NCI-H1092 treated with DMSO at 0.1 percent for 48 hours (cell line): Measurements from ENCODE around the gene NTM.

ENCODE experiments used
- DNase-seq: peaks from one replicate; lab custom pipeline; 2025; lab: John Stamatoyannopoulos, UW

NTM gene

DNA sequence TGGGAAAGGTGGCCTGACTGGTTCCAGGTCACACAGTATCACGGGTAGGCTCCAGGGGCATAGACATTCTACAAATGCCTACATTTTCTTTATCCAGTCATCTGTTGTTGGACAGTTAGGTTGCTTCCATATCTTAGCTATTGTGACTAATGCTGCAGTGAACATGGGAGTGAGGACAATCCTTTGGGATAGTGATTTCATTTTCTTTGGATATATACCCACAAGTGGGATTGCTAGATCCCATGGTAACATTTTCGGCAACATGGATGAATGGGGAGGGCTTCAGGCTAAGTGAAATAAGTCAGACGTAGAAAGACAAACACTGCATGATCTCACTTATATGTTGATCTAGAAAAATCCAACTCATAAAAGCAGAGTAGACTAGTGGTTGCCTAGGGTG lies 744.3 kb downstream of the NTM start:
- no peak for DNase-seq

DNA sequence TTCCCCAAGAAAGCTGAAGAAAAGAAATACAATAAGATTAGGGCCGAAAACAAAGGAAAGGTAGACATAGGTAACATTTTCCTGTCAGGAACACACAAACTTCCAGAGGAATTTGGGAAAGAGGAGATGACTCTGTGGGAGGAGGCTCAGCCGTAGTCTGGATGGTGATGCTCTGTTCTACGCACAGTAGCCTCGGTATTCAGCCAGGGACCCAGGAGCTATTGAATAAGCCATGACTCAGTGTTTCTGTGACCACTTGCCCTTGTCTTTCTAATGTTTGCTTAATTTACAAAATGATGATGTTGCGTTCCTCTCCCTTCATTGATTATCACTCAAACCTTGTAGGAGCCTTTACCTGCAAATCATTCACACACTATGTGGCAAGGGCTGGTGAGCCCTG lies 745.0 kb downstream of the NTM start:
- DNase-seq = no peak

DNA sequence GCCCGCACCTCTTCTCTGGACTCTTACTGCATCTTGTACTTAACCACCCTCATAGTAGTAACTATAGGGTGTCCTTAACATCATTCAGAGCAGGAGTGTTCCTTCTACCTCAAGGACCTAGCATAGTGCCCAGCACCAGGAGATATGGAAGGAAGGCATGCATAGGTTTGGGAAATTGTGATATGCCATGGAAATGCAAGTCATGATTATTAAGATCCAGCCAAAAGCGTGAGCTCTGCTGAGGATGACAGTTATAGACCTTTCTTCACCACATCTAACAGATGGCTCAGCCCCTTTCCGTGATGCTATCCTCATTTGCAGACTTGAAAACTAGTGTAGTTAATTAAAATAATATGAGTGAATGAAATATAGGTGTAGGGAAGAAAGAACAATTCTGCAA lies 746.1 kb downstream of the NTM start:
- no peak for DNase-seq

DNA sequence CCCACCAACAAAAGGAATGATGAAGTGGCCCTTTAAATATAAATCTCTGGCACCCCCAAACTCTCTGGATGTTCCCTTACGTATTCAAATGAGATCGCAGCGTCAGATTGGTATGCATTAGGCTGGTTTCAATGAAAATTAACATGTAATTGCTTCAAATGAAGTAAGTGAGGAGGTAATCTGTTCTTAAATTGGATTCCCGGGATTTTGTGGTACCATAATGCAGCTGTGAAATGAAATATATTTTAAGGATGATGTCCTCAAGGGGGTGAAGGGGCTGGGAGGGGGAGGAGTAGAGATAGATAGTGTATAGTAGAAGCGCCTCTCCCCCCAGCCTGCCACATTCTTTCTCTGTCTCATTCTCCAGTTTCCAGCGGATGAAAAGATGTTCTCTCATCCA lies 748.2 kb downstream of the NTM start:
- DNase-seq = no peak

DNA sequence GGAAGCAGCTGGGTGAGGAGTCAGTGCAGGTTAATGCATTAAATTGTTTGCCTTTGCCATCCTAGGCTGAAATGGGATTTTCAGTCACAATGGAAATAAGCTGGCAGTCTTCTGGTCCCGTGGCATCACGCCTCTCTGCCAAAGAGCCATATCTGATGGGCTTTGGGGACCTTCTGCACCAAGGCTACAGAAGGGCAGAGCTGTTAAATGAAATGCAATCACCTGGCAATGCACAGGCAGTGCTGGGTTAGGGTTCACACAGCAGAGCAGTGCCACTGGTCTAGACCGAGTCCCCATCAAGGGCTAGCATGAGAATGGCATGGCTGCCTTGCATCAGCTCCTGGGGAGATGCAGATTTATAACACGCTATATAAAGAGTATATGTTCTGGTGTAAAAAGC lies 749.2 kb downstream of the NTM start:
- peak; percentile 64 for DNase-seq

DNA sequence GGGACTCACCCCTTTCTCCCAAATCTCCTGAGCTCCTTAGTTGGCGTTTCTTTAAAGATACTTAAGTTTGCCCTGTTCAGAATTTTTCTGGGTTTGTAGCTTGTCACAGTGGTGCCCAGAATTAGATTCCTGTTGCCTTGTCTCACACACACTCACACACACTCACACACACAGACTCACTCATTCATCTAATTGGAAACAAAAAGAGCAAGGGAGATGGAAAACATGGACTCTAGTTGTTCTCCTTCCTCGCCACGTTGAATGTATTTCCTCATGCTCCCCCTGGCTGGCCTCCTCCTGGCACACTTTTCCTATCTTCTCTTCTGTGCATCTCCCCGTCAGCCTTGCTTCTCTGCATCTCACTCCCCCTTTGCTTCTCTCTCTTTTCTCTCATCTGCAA lies 752.3 kb downstream of the NTM start:
- DNase-seq = no peak

DNA sequence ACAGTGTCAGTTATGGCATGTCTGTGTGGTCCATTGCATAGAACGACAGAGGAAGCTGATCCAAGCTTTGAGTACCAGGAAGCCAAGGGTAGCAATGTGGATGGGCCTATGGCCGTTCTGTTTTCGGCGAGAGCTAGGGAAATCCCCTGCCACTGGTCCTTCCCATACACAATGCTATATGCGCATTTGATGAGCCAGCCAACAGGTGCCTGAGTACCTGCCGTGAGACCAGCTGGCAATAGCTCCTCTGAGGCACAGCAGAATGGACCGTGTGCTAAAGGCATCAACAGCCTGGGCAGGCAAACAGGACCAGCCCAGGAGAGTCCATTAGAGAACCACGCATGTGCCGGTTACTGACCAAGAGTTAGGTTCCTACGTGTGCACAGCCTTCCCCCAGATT lies 753.0 kb downstream of the NTM start:
- DNase-seq = no peak

DNA sequence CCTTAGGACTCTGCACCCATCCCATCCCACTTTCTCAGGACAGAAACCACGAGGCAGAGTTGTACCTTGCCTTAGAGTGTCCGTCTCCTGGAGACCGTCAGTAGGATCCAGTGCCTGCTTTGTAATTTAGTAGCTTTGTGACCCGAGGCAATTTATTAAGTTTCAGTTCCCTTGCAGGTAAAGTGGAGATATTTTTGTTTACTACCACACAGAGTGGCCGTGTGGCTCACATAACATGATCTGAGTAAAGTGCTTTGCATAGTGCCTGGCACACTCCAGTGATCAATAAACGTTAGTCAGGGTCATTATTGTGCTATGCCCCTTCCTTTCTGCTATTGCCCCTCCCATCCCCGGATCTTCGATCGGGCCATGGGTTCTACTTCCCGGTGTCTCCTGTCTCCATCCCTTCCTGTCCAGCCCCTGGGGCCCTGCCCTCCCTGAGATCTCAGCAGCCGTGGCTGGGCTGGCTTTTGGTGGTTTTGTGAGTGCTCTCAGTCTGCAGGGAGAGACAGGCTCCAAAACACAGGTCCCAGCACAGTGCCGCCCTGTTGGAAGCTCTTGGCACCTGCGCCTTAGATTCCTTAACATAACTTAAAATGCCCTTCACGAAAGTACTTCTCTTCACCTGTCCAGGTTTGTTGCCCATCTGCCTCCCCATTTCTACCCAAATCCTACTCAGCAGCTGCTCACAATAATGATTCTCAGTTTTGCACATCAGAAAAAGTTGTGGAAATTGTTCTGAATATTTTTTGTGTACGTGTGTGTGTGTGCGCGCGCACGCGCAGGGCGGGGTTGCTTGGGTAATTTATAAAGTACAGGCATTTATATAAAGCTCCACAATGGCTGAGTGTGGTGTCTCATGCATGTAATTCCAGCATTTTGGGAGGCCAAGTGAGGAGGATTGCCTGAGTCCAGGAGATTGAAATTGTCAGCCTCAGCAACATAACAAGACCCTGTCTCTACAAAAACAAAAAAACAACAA lies 753.7 kb downstream of the NTM start:
- DNase-seq = no peak

DNA sequence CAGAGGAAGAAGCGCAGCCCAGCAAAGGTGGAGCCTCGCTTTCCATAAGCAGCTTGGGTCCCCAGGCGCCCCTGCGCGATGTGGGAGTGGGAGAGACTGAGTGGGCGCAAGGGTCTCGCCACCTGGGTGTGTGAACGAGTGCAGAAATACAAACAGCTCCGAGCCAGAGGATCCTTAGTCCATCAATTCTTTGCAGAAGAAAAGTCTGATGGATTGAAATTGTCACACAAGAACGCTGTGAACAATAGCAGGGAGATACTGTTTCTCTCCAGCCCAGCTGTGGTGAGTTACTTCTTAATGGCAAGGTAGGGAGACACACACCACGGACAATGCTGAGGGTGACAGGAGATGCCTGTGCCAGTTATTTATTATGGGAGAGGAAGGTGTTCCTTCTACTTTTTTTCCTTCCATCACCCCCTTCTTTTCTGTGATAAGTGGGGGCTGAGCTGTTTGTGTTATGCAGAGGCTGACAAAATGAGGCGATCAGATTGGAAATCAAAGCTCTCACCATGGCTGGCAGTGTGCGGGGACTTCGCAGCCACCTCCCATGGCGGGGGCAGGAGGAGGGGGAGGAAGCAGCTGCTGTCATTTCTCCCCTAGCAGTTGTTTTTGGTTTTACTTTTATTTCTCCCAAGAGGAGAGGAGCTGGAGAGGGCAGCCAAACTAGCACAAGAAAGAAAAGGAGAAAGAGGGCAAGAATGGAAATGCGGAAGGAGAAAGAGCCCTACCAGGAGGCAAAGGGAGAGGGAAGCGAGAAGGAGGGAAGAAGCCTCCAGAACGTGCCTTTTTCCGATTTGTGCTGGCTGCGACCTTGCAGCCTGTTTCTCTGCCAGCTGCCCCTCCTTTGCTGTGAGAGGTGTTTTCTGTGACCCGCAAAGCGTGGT lies 755.8 kb downstream of the NTM start:
- peak; percentile 88 for DNase-seq

DNA sequence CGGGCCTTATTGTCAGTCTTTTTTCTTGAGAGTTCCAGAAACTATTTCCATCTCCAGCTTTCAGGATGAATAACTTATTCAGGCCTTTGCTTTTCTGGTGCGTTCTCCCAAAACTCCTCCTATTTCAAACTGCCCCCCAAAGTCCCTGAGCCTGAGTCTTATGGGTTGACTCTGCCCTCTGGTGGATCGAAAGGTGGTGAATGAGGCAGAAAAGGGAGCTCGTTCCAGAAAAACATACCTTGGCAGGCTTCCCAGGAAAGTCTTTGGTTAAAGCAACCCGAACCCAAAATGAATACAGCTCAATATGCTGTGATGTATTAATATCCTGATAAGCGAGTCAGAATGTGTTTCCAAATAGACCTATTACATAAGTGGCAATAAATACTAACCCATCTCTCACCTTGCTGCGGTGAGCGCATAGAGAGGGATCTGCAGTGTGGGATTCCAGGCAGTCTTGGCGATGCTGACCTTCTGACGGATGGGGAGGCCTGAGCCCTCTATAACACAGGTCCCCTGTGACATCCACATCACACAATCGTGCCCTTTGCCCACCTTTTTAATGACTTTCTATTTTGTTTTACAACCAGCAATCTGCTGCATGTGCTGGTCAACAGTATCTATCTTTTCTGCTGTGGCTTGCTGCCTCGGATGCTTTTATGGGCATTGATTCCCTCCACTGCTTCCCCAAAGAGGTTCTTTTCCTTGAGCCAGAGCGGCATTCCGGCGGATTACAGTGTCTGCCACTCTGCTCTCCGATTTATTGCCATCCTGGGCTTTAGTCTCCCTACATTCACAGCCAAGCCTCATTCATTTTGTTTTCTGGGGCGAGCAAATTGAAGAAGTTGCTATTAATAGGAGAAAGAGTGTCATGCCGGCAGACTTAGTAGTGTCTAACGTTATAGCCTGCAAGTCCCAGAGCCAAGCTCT lies 756.8 kb downstream of the NTM start:
- peak; percentile 94 for DNase-seq

DNA sequence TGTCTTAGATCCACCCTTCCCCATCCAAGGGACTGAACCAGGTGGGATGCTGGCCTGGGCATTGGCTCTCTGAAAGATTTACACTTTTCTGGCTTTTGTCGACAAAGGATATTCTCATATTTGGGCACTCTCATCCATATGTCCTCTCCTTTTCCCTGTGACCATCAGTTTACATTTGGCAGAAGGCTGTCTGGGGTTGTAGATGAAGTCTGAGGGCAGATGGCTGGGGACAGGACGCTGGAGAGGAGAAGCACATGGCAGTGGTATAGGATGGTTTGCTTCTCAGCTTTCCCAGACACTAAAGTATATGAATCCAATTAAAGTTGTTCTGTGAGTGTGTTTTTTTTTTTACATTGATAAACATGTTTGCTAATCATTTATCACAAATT lies 757.5 kb downstream of the NTM start:
- no peak for DNase-seq

DNA sequence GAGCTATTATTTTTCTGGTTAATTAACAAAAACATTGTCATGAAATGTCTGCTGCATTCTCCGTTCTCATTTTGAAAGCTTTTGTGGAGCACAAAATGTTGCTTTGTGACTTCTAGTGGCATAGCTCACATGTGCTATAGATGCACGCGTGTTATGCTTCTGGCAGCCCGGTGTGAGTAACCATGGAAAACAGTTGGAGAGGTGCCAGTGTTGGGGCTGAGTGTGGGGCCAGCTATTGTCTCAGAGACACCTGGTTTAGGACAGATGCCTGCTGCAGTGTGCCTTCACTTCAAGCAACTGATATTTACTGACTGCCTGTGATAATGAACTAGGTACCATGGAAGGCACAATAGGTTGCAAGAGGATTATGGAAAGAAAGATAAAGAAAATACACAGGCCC lies 760.6 kb downstream of the NTM start:
- DNase-seq = peak; percentile 96

DNA sequence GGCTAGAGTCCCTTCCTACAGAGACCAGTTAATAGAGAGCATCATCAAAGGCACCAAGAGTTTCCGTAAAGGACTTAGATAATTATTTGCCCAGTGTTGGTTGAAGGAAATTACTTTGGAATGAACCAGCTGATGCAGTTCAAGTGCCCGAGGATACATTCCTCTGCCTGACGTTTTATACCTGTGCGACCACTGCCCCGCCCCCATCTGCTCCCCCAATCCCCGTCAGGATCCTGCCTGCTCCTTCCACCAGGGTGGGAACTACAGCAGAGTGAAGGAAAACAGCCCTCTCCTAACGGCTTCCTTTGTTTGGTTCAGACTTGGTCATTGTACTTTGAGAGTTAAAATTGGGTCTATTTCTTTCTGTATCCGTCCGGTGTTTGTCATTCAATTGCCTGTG lies 761.5 kb downstream of the NTM start:
- DNase-seq = no peak

DNA sequence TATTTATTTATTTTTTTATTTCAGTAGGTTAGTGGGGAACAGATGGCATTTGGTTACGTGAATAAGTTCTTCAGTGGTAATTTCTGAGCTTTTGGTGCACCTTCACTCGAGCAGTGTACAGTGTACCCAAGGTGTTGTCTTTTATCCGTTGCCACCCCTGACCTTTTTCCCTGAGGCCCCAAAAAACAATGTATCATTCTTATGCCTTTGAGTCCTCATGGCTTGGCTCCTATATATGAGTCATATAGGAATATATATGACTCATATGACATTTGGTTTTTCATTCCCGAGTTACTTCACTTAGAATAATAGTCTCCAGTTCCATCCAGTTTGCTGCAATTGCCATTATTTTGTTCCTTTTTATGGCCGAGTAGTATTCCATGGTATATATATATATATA lies 763.9 kb downstream of the NTM start:
- no peak for DNase-seq

DNA sequence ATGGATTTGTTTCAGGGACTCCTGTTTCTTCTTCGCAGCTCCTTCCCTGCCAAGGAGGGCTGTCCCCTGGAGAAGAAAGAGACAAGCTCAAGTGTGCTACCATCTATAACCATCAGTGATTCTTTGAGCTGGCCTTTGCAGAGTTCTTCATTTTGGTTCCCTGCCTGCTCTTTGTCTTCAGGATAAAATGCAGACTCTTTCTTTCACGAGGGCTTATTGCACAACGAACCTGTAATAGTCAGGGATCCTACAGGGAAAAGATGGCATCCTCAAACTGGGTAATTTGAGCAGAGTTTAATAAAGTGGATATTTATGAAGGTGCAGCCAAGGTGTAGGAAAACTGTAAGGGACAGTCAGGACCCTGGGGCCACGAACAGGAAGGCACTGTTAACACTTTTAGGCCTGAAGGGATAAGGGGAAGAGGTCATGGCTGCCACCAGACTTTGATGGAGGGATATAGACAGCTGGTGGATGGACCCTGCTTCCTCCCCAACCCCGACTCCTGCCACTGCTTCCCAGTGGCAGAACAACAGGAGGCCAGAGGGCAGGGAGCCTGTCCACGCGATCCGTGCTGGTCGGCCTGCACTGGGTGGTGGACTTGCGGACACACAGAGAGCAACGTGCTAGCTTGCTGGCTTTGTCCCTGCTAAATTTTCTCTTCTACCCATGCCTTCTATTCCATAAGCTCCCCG lies 767.0 kb downstream of the NTM start:
- DNase-seq = no peak

DNA sequence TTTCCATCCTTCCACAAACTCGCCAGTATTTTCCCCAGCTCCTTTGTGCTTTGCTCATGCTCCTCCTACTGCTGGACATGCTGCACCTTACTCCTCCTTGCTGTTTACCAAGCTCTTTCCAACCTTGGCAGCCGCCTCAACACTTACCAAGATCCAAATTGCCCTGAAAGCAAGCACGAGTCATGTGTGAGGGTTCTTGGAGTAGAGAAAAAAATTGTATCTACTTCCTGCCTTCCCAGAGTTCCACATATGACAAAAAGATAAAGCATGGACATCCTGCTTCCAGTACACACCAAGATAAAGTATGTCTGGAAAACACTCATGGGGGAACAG lies 767.5 kb downstream of the NTM start:
- DNase-seq = peak; percentile 52

DNA sequence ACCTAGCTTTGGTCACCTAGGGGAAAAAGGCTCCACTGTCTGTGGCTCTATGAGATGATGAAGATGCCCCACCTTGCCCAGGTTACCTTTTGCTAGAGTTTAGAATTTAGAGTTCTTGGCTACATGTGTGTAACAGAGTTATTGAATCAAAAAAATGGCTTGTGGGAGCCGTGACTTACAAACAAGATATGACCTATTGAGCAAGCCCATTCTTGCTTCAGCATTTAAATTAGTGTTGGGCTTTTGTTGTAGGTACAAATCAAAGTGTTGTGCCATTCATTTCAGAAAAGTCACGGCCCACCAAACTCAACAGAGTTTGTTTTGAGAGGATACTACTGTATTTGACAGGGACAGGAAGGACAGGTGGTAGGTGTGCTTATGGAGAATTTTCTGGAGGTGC lies 768.8 kb downstream of the NTM start:
- no peak for DNase-seq

DNA sequence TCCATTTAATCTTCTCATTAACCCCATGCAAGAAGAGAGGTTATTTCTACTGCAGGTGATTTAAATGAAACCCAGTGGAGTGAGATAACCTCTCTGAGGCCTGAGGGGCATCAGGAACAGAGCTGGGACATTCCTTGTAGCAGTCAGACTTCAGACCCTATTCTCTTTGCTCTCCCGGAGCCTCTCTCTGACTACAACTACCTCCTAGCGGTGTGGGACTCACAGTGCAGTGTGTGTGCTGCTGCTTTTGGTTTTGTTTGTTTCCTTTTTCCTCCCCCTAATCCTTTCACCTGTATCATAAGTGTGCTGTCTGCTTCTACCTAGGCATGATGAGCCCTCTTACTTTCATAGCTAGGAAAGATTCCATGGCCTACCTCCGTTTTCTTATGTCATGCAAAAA lies 769.6 kb downstream of the NTM start:
- DNase-seq = peak; percentile 39

DNA sequence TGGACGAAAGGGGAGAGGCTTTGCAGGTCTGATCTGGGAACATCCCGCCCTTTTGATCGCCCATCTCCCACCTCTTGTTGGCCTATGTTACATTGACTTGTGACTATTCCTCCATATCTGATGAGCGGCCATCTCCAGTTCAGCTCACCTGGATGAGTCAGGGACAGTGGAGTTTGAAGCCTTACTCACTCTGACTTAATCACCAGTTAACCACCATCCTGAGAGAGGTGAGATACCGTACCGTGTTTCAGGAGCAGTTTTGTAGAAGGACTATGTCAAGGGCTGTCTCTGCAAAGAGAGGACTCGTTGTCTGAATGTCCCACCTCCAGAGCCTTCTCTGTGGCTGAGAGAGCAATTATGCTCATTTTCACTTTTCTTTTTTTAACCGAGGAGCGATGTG lies 771.7 kb downstream of the NTM start:
- peak; percentile 62 for DNase-seq

DNA sequence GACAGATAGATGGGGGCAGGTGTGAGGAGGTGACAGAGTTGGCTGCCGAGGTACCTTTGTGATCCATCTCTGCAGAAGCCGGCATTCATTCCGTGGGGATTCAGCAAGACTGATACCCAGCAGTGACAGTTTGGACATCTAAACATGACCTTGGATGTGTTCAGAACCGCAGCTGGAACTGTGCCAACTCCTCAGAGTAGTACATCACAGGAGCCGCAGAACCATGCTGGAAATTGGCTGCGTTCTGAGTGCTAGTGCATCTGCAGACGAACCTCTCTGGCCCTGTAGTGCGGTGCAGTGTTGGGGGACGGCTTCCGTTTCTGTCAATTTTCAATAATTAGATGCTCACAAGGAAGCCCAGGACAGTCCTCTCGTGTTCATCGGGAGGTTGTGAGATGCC lies 772.1 kb downstream of the NTM start:
- peak; percentile 69 for DNase-seq

DNA sequence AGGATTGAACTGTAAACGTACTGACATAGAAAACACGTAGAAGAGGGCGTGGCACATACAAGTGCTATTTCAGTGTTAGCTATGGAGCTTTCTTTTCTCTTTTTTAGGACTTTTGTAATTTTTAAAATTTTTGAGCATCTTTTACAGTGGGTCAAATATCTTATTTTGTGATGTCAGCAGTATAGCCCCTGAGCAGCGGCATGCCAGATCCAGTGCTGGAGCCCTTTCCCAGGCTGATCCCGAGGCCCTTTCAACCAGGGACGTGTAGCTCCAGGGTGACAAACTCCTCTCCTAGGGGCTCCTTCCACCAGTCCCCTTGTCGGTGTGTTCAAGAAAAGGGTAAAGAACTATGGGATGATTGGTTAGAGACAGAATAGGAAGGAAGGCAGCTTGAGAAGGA lies 777.0 kb downstream of the NTM start:
- DNase-seq = no peak

DNA sequence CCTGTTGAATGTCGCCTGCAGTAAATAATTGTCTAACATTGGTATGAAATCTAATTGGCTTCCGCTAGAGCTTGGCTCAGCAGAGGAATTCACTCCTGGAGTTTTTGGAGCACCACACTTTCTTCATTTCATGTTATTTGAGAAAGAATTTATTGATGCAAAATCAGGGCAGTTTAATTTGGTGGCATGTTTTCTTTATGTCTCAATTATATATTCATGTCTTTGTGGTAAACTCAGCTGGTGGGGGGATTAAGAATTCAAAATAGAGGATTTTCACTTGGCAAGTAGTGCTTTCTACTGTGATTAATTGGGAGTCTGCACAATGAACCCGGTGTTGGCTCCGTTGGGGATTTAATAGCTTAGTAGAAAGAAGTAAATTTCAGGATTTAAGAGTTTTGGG lies 784.4 kb downstream of the NTM start:
- DNase-seq = no peak
